GM12872 (cell line): Measurements from ENCODE around the gene LRCH2.

ENCODE experiments used
- TF ChIP-seq, protein P1 (sequence below): IDR thresholded peaks from 3 replicates; pipeline ENCODE4 v1.5.1; 2011; ENCODE audit warnings: low read depth, mild to moderate bottlenecking, low read length, moderate library complexity; ENCODE audit not compliant: insufficient read depth

LRCH2 gene

DNA sequence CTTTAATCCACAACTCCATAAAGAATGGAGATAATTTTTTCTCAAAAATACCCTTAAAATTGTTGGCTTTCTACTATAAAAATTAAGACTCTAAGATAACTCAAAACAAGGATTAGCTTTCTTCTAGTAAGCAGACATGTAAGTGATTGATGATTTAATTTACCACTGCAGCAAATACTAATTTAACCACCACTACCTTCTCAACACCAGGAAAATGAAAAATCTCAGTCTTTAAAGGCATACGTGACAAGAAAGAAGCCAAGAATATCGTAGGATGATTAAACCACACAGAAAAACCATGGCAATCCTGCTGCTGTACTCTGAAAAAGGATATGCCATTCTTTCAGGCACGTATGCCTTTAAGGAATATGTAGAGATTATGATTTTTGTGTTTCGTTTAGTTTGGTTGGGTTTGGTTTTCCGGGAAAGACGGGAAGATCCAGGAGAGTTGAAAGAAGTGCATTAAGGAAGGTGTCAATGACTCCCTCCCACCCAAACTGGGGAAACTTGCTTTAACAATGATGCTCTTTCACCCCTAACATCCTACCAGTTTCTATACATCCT is 881 bp downstream of the LRCH2 start:
- TF ChIP-seq, protein P1, sequence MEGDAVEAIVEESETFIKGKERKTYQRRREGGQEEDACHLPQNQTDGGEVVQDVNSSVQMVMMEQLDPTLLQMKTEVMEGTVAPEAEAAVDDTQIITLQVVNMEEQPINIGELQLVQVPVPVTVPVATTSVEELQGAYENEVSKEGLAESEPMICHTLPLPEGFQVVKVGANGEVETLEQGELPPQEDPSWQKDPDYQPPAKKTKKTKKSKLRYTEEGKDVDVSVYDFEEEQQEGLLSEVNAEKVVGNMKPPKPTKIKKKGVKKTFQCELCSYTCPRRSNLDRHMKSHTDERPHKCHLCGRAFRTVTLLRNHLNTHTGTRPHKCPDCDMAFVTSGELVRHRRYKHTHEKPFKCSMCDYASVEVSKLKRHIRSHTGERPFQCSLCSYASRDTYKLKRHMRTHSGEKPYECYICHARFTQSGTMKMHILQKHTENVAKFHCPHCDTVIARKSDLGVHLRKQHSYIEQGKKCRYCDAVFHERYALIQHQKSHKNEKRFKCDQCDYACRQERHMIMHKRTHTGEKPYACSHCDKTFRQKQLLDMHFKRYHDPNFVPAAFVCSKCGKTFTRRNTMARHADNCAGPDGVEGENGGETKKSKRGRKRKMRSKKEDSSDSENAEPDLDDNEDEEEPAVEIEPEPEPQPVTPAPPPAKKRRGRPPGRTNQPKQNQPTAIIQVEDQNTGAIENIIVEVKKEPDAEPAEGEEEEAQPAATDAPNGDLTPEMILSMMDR = no peak

DNA sequence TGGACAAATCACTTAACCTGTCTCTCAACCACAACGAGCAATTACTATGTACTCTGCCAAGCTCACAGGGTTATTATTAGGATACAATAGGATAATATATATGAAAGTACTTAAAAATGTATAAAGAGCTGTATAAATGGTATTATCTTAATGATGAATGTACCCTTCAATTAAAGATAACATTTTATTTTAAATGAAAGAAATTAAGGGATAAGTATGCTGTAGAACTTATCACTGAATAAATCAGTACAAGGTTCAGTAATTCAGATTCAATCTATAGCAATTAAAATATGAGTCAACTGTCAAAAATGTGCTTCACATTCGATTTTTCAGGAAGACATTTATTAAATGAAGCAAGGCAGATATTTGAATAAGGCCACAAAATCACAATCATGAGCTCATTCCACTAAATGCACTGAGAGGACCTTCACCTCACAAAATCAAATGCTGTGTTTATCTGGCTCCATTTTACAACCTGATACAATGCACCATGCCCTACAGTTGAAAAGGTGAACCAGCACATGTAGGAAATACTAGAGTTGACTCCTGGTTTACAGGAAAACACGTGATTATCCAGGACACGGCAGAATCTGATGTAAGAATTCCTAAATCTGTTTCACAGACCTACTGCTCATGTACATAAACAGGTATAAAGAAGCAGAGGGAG is 4.4 kb downstream of the LRCH2 start:
- TF ChIP-seq, protein P1 = no peak

GRCh38 chrX:115226929-115227328 is 7.0 kb downstream of the LRCH2 start:
- TF ChIP-seq, protein P1 = peak; percentile 19; the same call in 1 of the 3 replicates

DNA sequence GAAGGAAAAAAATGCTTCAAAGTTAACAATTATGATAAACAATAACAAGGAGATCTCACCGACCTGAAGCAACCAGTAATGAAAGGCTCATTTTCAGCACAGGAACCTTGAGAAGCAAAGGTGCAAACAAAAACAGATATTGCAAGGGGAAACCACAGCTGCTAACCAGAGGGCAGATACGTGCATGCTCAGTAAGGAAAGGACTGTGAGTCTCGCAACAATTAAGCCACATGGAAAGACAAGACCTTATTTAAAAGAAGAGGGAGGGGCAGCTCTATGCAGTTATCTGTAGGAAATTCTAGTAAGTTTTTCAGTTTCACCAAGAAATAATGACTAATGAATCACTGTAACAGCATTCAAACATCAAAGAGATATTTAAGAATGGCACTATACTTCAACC is 19.3 kb downstream of the LRCH2 start:
- TF ChIP-seq, protein P1 = no peak

GRCh38 chrX:115214151-115214550 is 19.7 kb downstream of the LRCH2 start:
- TF ChIP-seq, protein P1 = no peak

DNA sequence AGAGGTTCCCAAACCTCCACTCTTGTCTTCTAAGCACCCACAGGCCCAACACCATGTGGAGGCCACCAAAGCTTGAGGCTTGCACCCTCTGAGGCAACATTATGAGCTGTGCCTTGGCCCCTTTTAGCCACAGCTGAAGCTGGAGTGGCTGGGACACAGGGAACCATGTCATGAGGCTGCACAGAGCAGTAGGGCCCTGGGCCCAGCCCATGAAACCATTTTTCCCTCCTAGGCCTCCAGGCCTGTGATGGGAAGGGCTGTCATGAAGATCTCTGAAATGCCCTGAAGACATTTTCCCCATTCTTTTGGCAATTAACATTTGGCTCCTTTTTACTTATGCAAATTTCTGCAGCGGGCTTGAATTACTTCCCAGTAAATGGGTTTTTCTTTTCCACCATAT is 29.9 kb downstream of the LRCH2 start:
- TF ChIP-seq, protein P1 = no peak

- TF ChIP-seq, protein P1 = no peak
Measured at GRCh38 chrX:115192244-115192700, 41.6 kb downstream of the LRCH2 start.
